ENCODE results near the gene SPIRE1.
A peak's percentile ranks its signal among the peaks of the same experiment; 100 is the strongest.

SPIRE1 gene

GRCh38 chr18:12443551-12443950, 214.4 kb downstream of the SPIRE1 start:
- DNase-seq: peak; percentile 56 to 87 (median 78)

GRCh38 chr18:12442946-12443345, 215.0 kb downstream of the SPIRE1 start:
- DNase-seq: peak; percentile 21 to 77 (median 48)

DNA sequence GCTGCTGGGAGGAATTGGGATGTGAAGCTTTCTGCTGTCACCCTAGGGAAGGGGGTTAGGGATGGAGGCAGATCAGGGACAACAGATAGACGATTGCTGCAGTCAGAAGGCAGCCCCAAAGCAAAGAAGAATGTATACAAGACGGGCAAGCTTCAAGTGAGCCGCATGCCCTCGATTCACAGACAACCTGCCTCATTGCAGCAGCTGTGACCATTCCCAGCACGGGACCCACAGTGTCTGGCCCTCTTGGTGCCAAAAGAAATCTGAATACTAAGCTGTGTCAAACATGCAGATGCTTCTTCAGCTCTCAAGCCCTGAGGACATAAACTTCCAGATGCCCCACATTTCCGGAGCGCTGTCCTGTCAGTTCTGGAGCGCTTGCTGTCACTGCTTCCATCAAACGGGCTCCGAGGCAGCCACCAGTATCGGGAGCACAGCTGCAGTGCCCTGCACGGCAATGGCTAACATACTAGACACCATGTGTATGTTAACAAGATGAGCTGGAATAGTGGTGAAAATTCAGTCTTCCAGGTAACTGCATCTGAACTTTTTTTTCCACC, 216.4 kb downstream of the SPIRE1 start:
- no peak for DNase-seq

- peak in 3 of 4 experiments; percentile 21 to 37 (median 24) for DNase-seq
Measured at GRCh38 chr18:12438257-12438656, 219.7 kb downstream of the SPIRE1 start.

DNA sequence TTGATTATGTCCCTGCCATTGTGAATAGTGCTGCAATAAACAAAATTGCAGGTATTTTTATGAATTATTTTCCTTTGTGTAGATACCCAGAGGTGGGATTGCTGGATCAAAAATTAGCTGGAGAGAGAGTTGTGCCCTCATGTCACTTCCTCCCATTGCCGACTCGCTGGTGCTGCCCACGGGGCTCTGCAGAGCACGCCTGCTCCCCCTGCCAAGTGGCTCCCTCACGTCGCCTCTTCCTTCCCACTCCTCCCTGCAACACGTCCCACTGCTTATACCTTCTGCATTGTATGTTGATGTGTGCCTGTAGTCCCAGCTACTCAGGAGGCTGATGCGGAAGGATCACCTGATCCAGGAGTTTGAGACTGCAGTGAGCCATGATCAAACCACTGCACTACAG, 222.0 kb downstream of the SPIRE1 start:
- DNase-seq: no peak

GRCh38 chr18:12434541-12434929, 223.4 kb downstream of the SPIRE1 start:
- no peak for DNase-seq

DNA sequence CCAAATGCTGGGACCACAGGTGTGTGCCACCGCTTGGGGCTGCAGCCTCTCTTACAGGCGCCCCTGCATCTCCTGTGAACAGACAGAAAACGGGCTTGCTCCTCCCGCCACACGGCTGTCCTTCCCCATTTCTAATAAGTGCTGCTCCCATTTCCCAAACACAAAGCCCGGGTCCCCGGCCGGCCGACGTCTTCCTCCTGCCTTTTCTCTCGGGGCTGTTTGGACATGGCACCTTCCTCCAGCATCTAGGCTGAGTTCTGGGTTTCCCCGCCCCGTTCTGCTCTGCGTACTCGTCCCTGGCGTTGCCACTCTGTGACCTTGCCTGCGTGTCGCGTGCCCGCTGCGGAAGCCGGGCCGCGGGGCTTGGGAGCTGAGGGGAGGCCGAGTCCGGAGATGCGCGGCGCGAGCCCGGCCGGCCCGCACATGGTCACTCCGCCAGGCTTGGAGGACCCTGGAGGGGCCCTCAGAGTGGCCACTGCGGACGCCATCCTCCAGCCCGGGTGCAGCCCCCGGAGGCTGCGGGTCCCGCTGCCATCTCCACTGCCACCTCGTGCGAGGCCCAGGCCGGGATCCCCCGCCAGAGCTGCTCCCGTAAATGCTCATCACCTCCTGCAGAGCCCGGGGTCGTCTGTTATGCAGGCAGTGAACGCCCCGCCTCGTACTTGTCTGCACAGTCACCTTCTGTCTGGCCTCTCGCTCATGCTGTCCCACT, 223.9 kb downstream of the SPIRE1 start:
- no peak for DNase-seq

DNA sequence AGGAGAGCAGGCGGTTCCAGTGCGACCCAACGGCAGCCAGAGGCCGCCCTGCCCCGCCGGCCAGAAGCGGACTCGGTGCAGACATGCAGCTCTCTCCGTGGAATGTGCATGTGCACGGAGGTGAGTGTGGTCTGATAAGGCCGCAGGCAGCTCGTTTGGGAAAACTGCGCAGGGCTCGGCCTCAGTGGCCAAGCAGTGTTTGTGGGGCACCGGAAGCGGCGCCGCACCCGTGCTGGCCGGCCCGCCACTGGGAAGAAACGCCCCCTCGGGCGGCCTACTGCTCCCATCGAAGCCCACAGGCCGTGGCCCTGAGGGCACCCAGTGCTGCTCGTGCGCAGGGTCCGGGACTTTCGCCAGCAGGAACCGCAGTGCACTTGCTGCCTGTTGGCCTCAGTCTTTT, 225.0 kb downstream of the SPIRE1 start:
- DNase-seq: no peak

GRCh38 chr18:12432196-12432595, 225.7 kb downstream of the SPIRE1 start:
- no peak for DNase-seq

- DNase-seq: no peak
Measured at GRCh38 chr18:12431561-12431960, 226.3 kb downstream of the SPIRE1 start.

GRCh38 chr18:12430137-12430990, 227.5 kb downstream of the SPIRE1 start:
- no peak for DNase-seq

DNA sequence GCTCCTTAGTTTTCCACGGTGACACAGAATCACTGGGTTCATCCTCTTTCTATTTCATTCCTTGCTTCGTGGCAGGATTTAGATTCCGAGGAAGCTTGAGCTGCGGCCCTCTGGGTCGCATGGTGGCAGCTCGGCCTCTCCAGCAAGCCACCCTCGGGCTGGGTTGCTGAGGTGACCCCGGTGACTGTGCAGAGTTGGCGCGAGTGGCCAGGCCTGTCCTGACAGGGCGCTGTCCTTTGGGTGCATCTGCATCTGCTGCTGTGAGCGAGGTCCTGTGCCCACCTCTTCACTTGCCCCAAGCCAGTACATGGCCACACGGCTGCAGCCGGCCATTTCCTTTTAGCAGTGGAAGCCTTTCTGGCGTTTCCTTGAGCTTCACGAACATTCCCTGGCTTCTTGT, 228.4 kb downstream of the SPIRE1 start:
- DNase-seq: no peak

GRCh38 chr18:12428923-12429322, 229.0 kb downstream of the SPIRE1 start:
- peak; percentile 30 to 52 (median 38) for DNase-seq

DNA sequence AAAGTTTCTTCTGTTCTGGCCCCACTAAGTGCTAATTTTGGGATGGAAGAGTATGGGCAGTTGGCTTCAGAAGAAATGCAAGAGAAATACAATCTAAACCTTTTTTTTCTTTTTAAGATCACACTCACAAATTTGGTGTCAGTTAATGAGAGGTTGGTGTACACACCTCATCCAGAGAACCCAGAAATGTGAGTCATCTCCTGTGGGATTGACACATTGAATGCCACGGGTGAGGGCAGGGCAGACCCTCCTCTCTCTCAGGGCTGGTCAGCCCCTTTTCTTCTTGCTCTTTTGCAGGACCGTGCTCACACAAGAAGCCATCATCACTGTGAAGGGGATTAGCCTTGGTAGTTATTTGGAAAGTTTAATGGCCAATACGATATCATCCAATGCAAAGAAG, 231.0 kb downstream of the SPIRE1 start:
- DNase-seq: no peak

DNA sequence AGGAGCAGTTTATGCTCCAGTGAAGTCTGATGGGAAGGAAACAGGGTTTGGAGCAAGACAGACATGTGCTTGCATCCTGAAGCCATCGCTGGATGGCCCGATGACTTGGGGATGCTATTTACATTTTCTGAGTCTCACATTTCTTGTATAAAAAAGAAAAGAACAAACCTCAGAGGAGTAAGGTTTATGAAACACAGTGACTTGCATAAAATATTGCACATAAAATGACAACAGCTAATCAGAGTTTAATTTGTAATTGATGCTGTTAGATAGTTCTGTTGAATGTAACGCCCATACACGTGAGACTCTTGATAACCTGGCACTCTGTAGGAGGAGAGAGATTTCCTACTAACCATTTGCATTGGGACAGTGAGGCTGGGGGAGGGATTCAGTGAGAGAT, 233.7 kb downstream of the SPIRE1 start:
- DNase-seq: no peak

GRCh38 chr18:12423820-12424219, 234.1 kb downstream of the SPIRE1 start:
- no peak for DNase-seq

DNA sequence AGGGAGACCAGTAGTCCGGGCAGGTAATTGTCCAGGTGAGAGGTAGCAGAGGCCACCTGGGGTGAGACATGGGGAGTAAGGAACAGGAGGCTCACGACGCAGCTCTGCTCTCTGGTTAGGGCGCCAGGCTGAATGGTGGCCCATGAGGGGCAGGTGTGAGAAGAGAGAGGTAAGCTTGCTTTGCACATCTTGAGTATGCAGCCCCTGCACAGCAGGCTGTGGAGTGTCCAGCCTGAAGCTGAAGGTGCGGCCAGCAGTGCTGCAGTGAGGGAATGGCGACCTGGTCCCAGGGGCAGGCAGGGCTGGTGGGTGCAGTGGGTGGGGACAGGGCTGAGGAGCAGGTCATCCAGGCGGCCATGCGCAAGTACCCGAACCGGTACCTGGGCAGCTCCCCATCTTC, 234.5 kb downstream of the SPIRE1 start:
- DNase-seq: no peak

DNA sequence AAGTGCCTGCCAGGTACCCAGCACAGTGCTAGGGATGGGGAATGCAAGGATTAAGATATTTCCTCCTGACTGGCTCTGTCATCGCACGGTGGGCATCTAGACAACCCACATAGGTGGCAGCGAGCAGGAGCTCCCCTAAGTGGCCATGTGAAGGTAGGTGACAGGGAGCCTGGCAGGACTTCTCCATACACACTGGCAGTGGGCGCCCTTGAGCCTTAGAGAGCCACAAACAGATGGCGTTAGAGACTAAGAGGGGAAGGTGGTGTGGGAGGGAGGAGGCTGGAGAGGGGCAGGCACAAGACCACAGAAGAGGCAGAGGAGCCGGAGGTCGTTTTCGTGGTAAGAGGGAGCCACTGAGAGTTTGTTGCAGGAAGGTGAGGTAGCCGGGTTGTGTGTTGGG, 235.0 kb downstream of the SPIRE1 start:
- peak in 3 of 4 experiments; percentile 41 to 51 (median 45) for DNase-seq

- DNase-seq: no peak
Measured at GRCh38 chr18:12421732-12422131, 236.2 kb downstream of the SPIRE1 start.

DNA sequence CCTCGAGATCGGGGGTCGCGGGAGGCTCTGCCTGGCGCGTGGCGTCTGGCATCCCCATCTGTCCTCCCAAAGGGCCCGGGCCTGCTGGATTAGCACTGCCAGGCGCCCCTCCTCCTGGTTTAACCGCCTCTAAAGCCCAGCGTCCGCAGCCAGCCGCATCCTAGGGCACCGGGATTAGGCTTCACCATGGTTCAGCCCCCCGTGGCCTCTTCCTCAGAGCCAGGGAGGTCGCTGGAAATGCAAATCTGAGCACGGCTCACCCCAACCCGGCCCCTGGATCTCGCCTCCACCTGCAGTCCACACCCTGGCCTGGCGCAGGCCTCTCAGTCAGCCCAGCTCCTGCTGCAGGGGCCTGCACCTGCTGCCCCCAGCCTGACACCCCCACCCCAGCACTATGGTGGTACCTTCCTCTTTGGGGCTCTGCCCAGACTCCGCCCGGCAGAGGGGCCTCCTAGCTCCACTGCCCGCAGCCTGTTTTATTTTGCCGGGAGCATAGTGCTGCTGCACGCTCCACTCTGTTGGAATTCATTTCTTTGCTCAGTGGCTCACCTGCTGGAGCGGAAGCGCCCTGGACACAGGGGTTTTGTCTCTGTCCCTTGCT, 237.0 kb downstream of the SPIRE1 start:
- DNase-seq: peak in 1 of 4 experiments; percentile 22

- no peak for DNase-seq
Measured at GRCh38 chr18:12417687-12418086, 240.2 kb downstream of the SPIRE1 start.

DNA sequence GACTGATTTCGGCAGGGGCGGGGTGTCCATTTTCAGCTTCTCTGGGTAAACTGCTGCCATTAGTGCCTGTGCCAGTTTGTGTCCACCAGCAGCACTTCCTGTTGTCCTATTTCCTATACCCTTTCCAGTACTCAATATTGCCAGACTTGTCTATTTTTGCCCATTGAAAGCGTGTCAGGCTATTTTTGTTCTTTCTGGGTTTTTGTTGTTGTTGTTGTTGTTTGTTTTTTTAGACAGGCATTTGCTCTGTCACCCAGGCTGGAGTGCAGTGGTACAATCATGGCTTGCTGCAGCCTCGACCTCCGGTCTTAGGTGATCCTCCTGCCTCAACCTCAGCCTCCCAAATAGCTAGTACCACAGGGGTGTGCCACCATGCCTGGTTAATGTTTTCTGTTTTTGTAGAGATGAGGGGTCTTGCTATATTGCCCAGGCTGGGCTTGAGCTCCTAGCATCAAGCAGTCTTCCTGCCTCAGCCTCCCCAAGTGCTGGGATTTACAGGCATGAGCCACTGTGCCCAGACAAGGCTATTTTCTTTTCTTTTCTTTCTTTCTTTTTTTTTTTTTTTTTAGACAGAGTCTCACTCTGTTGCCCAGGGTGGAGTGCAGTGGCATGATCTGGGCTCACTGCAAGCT, 241.7 kb downstream of the SPIRE1 start:
- DNase-seq: no peak

DNA sequence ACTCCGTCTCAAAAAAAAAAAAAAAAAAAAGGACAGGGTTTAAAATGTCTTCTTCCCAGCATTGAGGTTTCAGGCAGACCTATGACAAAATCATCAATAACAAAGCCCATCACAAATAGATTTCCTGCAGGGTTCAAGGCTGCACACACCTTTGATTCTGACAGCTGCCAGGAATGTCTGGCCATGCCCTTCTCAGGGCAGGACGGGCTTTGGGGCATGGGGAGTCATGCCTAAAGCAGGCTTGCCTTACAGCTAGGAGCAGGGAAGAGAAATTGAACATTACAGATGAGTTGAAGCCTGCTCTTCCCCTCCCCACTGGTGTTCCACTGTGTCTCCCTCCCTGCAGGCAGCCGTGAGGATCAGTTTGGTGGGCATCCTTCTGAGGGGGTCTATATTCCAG, 246.5 kb downstream of the SPIRE1 start:
- DNase-seq: no peak

Measured in suppressor macrophage (primary cell).